SK-N-SH treated with all-trans-retinoic acid at 6 μM for 48 hours (cell line): ENCODE data around the gene FAS.
"Not testable (repeated sequence)": the region's sequence is repeated elsewhere in the genome, so short reads cannot be mapped to it uniquely, and the experiment has no call there.

Source experiments
- CREB5 ChIP-seq: fragments of 250-450 bp; sonication (Bioruptor Pico); IDR thresholded peaks from 2 replicates; pipeline ENCODE4 v1.5.1; 2020; ENCODE audit warnings: low read depth, mild to moderate bottlenecking, moderate library complexity
- CSDC2 ChIP-seq: fragments of 250-450 bp; sonication (Bioruptor Pico); IDR thresholded peaks from 2 replicates; pipeline ENCODE4 v1.5.0; 2020; ENCODE audit warnings: mild to moderate bottlenecking, moderate library complexity
- GLIS3 ChIP-seq: fragments of 250-450 bp; sonication (Bioruptor Pico); IDR thresholded peaks from 2 replicates; pipeline ENCODE4 v1.5.0; 2020; ENCODE audit warnings: mild to moderate bottlenecking, moderate library complexity
- PATZ1 ChIP-seq: fragments of 250-450 bp; sonication (Bioruptor Pico); IDR thresholded peaks from 2 replicates; pipeline ENCODE4 v1.8.0; 2020; ENCODE audit warnings: mild to moderate bottlenecking, moderate library complexity, borderline replicate concordance
- RARB ChIP-seq: fragments of 250-450 bp; sonication (Bioruptor Pico); IDR thresholded peaks from 2 replicates; pipeline ENCODE4 v1.8.0; 2021; ENCODE audit warnings: mild to moderate bottlenecking, moderate library complexity
- TSHZ2 ChIP-seq: fragments of 250-450 bp; sonication (Bioruptor Pico); IDR thresholded peaks from 2 replicates; pipeline ENCODE4 v1.5.0; 2020; ENCODE audit warnings: mild to moderate bottlenecking, moderate library complexity
- ZFP3 ChIP-seq: fragments of 250-450 bp; sonication (Bioruptor Pico); IDR thresholded peaks from 2 replicates; pipeline ENCODE4 v1.5.0; 2020; ENCODE audit warnings: mild to moderate bottlenecking, moderate library complexity
- ZNF70 ChIP-seq: fragments of 450-650 bp; formaldehyde crosslinking; IDR thresholded peaks from 2 replicates; pipeline ENCODE4 v1.5.0; 2020; ENCODE audit warnings: mild to moderate bottlenecking, moderate library complexity

GRCh38 chr10:89021526-89021925 is 30.9 kb downstream of the FAS start:
- TF ChIP-seq GLIS3 (CRISPR knock-in tag); ZNF70 (CRISPR knock-in tag); PATZ1; TSHZ2 (CRISPR knock-in tag); ZFP3 (CRISPR knock-in tag); CSDC2 (CRISPR knock-in tag); CREB5 (CRISPR knock-in tag); RARB (CRISPR knock-in tag): not testable (repeated sequence)
